ENCODE data around the gene STMND1.

DNA sequence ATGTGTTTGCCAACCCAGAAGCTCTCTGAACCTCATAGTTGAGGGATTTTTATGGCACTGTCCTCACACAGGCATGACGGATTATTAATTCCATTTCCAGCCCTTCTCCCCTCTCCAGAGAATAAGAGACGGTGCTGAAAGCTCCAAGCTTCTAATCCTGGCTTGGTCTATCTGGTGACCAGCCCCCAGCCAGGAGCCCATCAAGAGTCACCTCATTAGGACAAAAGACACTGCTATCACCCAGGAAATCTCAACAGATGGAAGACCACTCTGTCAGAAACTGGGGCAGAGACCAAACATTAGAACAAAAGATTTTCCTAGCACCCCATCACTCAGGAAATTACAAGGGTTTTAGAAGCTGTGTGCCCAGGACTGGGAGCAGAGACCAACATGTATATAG lies 48.2 kb downstream of the STMND1 start:
- TF ChIP-seq, protein P1, sequence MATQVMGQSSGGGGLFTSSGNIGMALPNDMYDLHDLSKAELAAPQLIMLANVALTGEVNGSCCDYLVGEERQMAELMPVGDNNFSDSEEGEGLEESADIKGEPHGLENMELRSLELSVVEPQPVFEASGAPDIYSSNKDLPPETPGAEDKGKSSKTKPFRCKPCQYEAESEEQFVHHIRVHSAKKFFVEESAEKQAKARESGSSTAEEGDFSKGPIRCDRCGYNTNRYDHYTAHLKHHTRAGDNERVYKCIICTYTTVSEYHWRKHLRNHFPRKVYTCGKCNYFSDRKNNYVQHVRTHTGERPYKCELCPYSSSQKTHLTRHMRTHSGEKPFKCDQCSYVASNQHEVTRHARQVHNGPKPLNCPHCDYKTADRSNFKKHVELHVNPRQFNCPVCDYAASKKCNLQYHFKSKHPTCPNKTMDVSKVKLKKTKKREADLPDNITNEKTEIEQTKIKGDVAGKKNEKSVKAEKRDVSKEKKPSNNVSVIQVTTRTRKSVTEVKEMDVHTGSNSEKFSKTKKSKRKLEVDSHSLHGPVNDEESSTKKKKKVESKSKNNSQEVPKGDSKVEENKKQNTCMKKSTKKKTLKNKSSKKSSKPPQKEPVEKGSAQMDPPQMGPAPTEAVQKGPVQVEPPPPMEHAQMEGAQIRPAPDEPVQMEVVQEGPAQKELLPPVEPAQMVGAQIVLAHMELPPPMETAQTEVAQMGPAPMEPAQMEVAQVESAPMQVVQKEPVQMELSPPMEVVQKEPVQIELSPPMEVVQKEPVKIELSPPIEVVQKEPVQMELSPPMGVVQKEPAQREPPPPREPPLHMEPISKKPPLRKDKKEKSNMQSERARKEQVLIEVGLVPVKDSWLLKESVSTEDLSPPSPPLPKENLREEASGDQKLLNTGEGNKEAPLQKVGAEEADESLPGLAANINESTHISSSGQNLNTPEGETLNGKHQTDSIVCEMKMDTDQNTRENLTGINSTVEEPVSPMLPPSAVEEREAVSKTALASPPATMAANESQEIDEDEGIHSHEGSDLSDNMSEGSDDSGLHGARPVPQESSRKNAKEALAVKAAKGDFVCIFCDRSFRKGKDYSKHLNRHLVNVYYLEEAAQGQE (IDR thresholded peaks at IDR 0.05; ENCODE audit: low read depth): no peak
- no peak for TF ChIP-seq YY1 (IDR thresholded peaks at IDR 0.05; ENCODE audit: low read depth)
- no peak for TF ChIP-seq TCF12 (IDR thresholded peaks at IDR 0.05; ENCODE audit: low read depth)
- TF ChIP-seq EP300 (IDR thresholded peaks at IDR 0.05; ENCODE audit: borderline replicate concordance): no peak
